ENCODE data around the gene PPARD.
A peak's percentile ranks its signal among the peaks of the same experiment; 100 is the strongest.
"Not testable (repeated sequence)": the region's sequence is repeated elsewhere in the genome, so short reads cannot be mapped to it uniquely, and the experiment has no call there.

The PPARD gene

GRCh38 chr6:35304299-35304698 lies 38.1 kb upstream of the PPARD start:
- Histone ChIP-seq H3K36me3 (ENCODE audit: insufficient read depth, low read length) (no peaks in the 10 kb centered on the region), H3K4me1 (ENCODE audit: insufficient read depth, low read length) (no peaks in the 10 kb centered on the region), H3K9me3 (ENCODE audit: low read length) (no peaks in the 10 kb centered on the region)

GRCh38 chr6:35305117-35305516 lies 37.2 kb upstream of the PPARD start:
- H3K36me3 ChIP-seq (ENCODE audit: insufficient read depth, low read length) = no peaks in the 10 kb centered on the region
- H3K4me1 ChIP-seq (ENCODE audit: insufficient read depth, low read length) = no peaks in the 10 kb centered on the region
- no peaks in the 10 kb centered on the region for H3K9me3 ChIP-seq (ENCODE audit: low read length)
- H2AFZ ChIP-seq (ENCODE audit: low read depth, low read length) = no peak overlapping the region
- H3K4me3 ChIP-seq (ENCODE audit: low read length) = no peak overlapping the region
- no peaks in the 10 kb centered on the region for H3K27me3 ChIP-seq (ENCODE audit: insufficient read depth, low read length)

More at GRCh38 chr6:35304299-35304698, 38.1 kb upstream of the PPARD start:
- Histone ChIP-seq H2AFZ (ENCODE audit: low read depth, low read length) (no peak overlapping the region), H3K27me3 (ENCODE audit: insufficient read depth, low read length) (no peaks in the 10 kb centered on the region), H3K4me3 (ENCODE audit: low read length) (no peak overlapping the region)

- not testable (repeated sequence) for H3K9me3 ChIP-seq (ENCODE audit: low read length); H3K4me1 ChIP-seq (ENCODE audit: insufficient read depth, low read length); H2AFZ ChIP-seq (ENCODE audit: low read depth, low read length); H3K4me3 ChIP-seq (ENCODE audit: low read length); H3K36me3 ChIP-seq (ENCODE audit: insufficient read depth, low read length); H3K27me3 ChIP-seq (ENCODE audit: insufficient read depth, low read length)
These were observed 35.2 kb upstream of the PPARD start for GRCh38 chr6:35307138-35307537.

GRCh38 chr6:35308543-35308942 lies 33.8 kb upstream of the PPARD start:
- not testable (repeated sequence) for H2AFZ ChIP-seq (ENCODE audit: low read depth, low read length); H3K4me3 ChIP-seq (ENCODE audit: low read length); H3K9me3 ChIP-seq (ENCODE audit: low read length); H3K27me3 ChIP-seq (ENCODE audit: insufficient read depth, low read length); H3K36me3 ChIP-seq (ENCODE audit: insufficient read depth, low read length); H3K4me1 ChIP-seq (ENCODE audit: insufficient read depth, low read length)

- Histone ChIP-seq H3K4me3 (ENCODE audit: low read length) (no peak overlapping the region), H3K4me1 (ENCODE audit: insufficient read depth, low read length) (no peaks in the 10 kb centered on the region), H2AFZ (ENCODE audit: low read depth, low read length) (no peak overlapping the region), H3K36me3 (ENCODE audit: insufficient read depth, low read length) (no peaks in the 10 kb centered on the region), H3K9me3 (ENCODE audit: low read length) (no peaks in the 10 kb centered on the region), H3K27me3 (ENCODE audit: insufficient read depth, low read length) (peaks cover 9% of the 10 kb centered on the region)
These were observed 32.6 kb upstream of the PPARD start for GRCh38 chr6:35309611-35310264.

- H2AFZ ChIP-seq (ENCODE audit: low read depth, low read length) = no peak overlapping the region
- H3K4me1 ChIP-seq (ENCODE audit: insufficient read depth, low read length) = no peaks in the 10 kb centered on the region
- no peak overlapping the region for H3K4me3 ChIP-seq (ENCODE audit: low read length)
- H3K9me3 ChIP-seq (ENCODE audit: low read length) = no peaks in the 10 kb centered on the region
- peaks cover 9% of the 10 kb centered on the region for H3K27me3 ChIP-seq (ENCODE audit: insufficient read depth, low read length)
- H3K36me3 ChIP-seq (ENCODE audit: insufficient read depth, low read length) = no peaks in the 10 kb centered on the region
These were observed 32.0 kb upstream of the PPARD start for GRCh38 chr6:35310265-35310831.

- Histone ChIP-seq H3K4me1 (ENCODE audit: insufficient read depth, low read length) (no peaks in the 10 kb centered on the region), H3K36me3 (ENCODE audit: insufficient read depth, low read length) (no peaks in the 10 kb centered on the region), H3K27me3 (ENCODE audit: insufficient read depth, low read length) (peaks cover 9% of the 10 kb centered on the region), H3K4me3 (ENCODE audit: low read length) (no peak overlapping the region), H2AFZ (ENCODE audit: low read depth, low read length) (no peak overlapping the region), H3K9me3 (ENCODE audit: low read length) (no peaks in the 10 kb centered on the region)
These were observed 30.8 kb upstream of the PPARD start for GRCh38 chr6:35311390-35312075.

- Histone ChIP-seq H2AFZ (ENCODE audit: low read depth, low read length) (no peak overlapping the region), H3K36me3 (ENCODE audit: insufficient read depth, low read length) (no peaks in the 10 kb centered on the region), H3K9me3 (ENCODE audit: low read length) (no peaks in the 10 kb centered on the region), H3K4me3 (ENCODE audit: low read length) (no peak overlapping the region), H3K27me3 (ENCODE audit: insufficient read depth, low read length) (peaks cover 9% of the 10 kb centered on the region), H3K4me1 (ENCODE audit: insufficient read depth, low read length) (peaks cover under 1% of the 10 kb centered on the region)
These were observed 30.1 kb upstream of the PPARD start for GRCh38 chr6:35312076-35312800.

- H3K4me1 ChIP-seq (ENCODE audit: insufficient read depth, low read length) = peaks cover 6% of the 10 kb centered on the region
- no peak overlapping the region for H2AFZ ChIP-seq (ENCODE audit: low read depth, low read length)
- H3K9me3 ChIP-seq (ENCODE audit: low read length) = no peaks in the 10 kb centered on the region
- H3K4me3 ChIP-seq (ENCODE audit: low read length) = no peak overlapping the region
- peaks cover 9% of the 10 kb centered on the region for H3K27me3 ChIP-seq (ENCODE audit: insufficient read depth, low read length)
- H3K36me3 ChIP-seq (ENCODE audit: insufficient read depth, low read length) = no peaks in the 10 kb centered on the region
These were observed 29.6 kb upstream of the PPARD start for GRCh38 chr6:35312807-35313206.

GRCh38 chr6:35317483-35318195 lies 24.7 kb upstream of the PPARD start:
- peak overlapping the region; percentile 69 for H3K4me3 ChIP-seq (ENCODE audit: low read length)
- peaks cover 8% of the 10 kb centered on the region for H3K4me1 ChIP-seq (ENCODE audit: insufficient read depth, low read length)
- H3K36me3 ChIP-seq (ENCODE audit: insufficient read depth, low read length) = no peaks in the 10 kb centered on the region
- peak overlapping the region; percentile 81 for H2AFZ ChIP-seq (ENCODE audit: low read depth, low read length)
- H3K9me3 ChIP-seq (ENCODE audit: low read length) = no peaks in the 10 kb centered on the region
- H3K27me3 ChIP-seq (ENCODE audit: insufficient read depth, low read length) = no peaks in the 10 kb centered on the region

- H2AFZ ChIP-seq (ENCODE audit: low read depth, low read length) = peak overlapping the region; percentile 81
- peak overlapping the region; percentile 69 for H3K4me3 ChIP-seq (ENCODE audit: low read length)
- H3K27me3 ChIP-seq (ENCODE audit: insufficient read depth, low read length) = no peaks in the 10 kb centered on the region
- no peaks in the 10 kb centered on the region for H3K9me3 ChIP-seq (ENCODE audit: low read length)
- no peaks in the 10 kb centered on the region for H3K36me3 ChIP-seq (ENCODE audit: insufficient read depth, low read length)
- peaks cover 8% of the 10 kb centered on the region for H3K4me1 ChIP-seq (ENCODE audit: insufficient read depth, low read length)
These were observed 23.9 kb upstream of the PPARD start for GRCh38 chr6:35318196-35319171.

All from neuron (in vitro differentiated cells).